GM15510 (cell line): Measurements from ENCODE around the gene PLXNA2.

Source experiments
- POLR2A ChIP-seq: IDR thresholded peaks from 3 replicates; pipeline ENCODE4 v1.6.1; 2011; ENCODE audit warnings: borderline replicate concordance; ENCODE audit not compliant: insufficient read length; ENCODE audit errors: extremely low read depth

The PLXNA2 gene

DNA sequence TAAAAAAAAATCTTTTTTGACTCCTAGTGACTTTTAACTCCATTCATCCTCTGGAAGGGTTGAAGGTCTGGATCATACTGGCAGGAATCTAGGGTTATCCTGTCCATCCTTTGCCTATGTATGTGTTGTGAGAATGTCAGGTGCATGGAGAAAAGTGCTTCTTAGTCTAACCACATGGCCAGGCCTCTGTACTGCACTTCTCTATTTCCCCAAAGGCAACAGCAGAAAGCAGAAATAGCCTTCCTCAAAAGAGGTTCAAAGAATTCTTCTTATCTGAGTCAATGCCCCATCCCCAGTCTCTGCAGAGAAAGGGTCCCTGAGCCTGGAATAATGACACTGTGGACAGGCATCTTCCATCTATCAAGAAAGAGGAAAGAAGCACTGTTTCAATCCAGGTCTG, 247.5 kb downstream of the PLXNA2 start:
- TF ChIP-seq POLR2A, result no peak

DNA sequence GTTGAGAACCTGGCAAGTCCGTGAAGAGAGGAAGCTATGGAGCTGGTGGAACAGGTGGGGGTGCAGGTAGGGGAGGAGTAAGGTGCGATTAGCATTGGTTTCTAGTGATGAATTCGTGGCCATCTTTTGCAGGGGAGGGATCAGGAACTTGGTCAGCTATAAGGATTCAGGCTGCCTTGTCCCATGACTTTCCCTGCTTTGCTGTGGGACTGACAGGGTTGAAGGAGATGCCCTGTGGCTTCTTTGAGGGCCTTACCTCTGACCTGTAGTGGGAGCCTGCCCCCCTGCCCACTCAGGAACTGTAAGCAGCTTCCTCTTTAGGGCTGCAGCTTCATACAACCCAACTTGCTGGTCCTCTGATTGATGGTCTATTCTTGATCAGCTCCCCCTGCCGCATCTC, 248.6 kb downstream of the PLXNA2 start:
- TF ChIP-seq POLR2A, result no peak

DNA sequence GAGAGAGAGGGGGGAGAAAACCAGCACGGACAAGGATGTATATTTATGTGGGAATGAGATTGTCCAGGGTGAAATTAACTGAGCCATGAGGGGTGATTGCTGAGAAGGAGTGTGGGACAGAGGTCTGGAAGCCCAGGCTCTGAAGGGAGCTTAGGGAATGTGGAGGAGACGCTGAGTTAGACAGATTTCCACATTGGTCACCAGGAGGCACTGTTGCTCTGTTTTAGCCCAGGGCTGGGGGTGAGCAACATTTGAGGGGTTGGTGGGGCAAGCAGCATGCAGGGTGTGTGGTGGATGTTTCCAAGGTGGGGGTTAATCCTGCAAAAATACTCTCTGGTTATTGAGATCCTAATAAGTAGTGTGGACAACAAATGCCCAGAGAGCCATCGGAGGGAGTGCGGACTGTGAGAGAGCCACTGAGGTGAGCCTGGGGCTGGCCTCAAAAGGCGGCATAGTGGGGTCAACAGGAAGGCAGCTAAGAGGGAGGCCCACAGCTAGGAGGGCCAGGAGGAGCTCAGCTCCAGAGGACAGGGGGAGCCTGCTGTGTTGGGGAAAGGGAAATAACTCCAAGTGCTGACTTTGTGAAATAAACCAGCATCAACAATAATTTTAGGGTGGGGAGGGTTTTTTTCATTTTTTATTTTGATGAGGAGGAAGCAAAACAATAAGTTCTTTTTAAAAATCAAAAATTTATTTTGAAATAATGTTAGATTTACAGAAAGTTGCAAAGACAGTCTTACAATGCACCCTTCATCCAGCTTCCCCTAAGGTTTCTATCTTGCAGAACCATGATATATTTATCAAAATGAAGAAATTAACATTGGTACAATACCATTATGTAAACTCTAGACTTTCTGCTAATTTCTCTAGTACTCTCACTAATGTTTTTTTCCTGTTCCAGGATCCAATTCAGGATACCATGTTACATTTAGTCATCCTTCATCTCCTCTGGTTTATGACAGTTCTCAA, 250.4 kb downstream of the PLXNA2 start:
- TF ChIP-seq POLR2A, result no peak

DNA sequence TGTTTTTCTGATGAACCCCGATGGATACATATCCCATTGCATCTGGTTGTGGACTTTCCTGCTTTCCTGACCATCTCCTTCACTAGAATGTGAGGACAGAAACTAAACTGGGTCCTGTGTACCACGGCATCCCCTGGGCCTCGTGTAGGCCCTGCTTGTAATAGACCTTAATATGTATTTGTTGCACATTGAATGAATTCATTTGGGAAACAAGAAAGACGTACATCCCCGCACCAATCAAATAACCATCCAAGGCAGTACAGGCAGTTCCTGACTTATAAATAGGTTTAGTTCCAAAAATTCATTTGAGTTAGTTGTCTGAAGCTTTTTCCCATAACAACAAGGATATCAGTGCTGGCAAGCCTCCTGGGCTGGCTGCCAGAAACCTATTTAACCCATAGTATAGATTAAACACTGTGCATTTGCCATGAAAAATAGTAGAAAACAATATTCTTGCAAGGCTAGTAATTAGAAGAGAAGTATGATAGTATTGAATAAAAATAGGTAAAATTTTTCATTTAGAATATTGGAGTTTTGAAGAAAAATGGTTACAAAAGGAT, 251.4 kb downstream of the PLXNA2 start:
- TF ChIP-seq POLR2A, result no peak

DNA sequence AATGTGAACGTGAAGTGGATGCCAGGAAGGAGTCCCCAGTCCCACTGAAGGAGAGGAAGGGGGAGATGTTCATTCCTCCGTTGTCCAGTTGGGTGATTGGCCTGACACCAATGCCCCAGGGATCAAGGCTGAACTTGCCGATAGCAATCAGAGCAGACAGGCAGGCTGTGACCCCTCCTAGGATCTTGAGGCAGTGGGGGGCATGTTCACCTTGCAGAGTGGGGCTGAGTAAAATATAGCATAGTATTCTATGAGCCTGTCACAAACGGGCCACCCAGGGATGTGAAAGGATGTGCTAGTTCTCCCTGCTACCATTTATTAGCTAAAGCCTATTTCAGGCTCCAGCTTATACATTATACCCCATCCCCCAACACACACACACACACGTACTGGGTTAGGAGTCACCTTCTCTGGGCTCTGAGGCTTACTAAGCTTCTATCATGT, 252.6 kb downstream of the PLXNA2 start:
- TF ChIP-seq POLR2A, result no peak

DNA sequence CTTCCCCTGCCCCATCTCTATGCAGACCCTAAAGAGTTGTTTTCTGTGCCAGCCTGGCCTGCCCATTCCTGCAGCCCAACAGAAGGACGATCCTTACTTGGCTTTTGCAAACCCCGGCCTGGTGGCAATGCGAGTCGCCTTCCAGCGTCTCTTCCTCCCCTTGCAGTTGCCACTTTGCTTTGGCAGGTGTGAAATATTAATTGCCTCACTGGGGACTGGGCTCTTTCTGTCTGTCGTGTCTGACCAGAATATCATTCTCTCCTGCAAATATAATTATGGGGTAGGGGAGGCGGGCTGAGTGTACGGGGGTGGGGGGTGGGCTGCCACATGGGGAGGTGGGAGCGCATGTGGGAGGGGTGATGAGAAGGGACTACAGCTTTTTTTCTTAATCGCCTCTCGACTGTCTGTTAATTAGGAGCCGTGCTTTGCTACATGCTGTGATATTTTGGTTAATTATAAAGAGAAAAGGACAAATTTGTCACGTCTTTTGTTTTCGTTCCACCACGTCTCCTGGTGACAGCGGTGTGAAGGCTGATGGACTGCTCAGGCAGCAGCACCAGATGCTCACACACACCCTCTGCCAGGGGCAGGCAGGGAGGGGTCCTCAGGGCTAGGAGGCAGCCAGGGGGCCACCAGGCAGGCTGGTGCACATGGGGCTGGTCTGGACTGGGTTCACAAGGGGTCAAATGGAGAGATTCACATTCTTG, 253.2 kb downstream of the PLXNA2 start:
- no peak for TF ChIP-seq POLR2A

DNA sequence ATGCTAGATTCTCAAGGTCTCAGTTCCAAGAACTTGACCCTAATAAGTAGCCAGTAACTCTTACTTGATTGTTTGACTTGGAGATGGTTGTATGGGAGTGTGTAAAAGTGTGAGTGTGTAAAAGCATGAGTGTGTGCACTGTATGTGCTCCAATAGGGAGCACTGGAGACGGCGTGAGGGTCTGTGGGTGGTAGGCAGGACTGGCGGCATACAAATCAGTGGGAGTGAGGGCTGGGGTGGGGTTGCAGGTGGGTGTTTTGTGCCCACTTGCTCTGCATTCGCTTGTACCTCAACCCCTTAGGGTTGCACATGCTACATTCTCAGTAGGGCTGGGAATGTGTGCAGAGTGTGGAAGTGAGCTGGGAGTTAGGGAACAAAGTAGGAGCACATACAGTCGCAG, 253.7 kb downstream of the PLXNA2 start:
- TF ChIP-seq POLR2A, result no peak

DNA sequence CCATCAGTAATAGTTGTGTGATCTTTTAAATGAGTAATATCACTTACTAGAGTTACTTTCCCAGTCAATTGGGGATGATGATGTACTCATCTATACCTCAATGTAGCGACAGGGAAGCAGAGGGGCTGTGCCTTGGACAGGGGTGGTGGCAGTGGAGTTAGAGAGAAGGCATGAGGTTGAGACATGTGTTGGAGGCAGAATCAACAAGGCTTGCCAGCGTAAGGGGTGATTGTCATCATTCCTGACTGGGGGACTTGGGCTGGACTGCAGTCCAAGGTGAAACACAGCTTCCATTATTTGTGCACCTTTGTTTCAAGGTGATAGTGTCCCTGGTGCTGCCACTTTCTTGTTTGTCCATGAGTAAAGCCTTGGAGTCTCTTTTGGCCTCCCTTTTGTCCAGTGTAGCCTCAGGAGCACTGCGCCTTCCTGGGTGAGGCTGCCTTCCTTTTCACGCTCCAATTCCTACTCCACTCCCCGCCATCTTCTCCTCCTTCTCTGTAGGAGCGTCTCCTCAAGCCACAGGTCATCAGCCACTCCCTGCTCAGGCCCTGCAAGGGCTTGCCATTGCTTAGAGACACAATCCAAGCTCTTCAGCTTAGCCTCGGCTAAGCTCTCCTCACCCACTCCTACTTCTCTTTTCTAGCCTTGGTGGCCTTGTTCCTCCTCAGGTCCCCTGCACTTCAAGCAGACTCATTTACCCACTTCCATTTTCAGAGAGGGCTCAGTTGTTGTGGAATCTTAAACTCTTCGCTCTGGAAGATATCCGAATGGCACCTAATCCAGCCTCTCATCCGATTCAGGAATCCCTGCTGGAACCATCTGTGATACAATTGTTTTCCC, 255.6 kb downstream of the PLXNA2 start:
- no peak for TF ChIP-seq POLR2A

DNA sequence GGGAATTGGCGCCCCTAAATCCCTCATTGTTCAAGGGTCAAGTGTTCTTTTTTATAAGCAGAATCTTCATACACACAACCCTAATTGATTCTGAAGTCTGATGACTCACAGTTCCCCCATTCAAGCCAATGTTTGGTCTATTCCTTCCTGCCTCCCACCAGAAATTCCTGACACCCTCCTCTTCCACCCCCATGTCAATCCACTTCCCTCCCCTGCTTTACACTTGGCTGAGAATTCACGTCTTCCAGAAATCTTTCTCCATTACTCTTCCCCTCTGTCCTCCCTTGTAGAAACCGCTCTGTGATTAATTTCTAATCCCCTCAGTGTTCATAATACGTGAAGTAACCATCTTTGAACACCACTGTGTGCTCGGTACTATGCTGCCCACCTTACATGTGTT, 257.0 kb downstream of the PLXNA2 start:
- no peak for TF ChIP-seq POLR2A

DNA sequence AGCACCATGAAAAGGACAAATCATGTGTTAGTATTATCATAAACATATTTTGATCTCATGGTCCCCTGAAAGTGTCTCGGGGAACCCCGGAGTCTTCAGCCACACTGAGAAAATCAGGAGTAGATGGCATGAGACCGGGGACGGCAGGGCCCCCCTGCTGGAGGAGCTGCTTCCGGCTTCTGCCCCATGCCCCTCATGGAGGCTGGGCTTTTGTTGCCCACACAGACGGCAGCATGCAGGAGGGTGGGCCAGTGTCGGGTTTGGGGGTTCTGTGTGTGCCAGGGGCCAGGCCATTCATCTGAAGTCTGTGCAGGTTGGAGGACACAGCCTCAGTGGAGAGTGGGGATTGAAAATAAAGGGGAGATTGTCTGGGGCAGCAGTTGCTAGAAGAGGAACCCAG, 258.2 kb downstream of the PLXNA2 start:
- TF ChIP-seq POLR2A, result no peak

DNA sequence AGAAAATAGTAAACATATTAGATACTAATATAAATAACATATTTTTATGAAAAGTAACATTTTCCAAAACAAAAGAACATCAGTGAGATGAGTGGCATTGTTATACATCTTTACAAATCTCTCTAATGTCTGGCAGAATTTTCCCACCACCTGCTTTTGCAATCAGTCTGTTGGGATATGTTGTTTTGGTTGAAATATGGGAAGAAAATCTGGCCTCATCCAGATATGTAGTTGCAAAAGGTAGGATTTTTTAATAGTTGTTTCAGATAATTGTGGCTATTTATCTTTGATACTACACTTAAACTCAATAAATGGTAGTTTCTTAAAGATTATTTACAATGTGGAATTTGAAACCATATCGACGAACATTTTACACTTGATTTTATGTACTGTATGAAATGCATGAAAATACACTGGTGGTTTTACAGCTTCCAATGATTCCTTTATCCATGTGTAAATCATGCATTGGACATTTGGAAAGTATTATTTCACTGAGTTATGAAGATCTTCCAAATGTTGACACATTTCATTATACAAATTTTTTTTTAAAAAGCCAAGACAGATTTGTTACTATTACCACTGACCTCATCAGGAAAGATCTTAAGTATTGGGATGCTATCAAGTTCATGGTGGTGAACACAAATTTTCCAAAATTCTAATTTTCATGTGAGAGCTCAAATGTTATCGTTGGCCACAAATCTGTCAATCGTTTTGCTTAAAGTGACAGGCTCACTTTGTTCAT, 259.2 kb downstream of the PLXNA2 start:
- no peak for TF ChIP-seq POLR2A

DNA sequence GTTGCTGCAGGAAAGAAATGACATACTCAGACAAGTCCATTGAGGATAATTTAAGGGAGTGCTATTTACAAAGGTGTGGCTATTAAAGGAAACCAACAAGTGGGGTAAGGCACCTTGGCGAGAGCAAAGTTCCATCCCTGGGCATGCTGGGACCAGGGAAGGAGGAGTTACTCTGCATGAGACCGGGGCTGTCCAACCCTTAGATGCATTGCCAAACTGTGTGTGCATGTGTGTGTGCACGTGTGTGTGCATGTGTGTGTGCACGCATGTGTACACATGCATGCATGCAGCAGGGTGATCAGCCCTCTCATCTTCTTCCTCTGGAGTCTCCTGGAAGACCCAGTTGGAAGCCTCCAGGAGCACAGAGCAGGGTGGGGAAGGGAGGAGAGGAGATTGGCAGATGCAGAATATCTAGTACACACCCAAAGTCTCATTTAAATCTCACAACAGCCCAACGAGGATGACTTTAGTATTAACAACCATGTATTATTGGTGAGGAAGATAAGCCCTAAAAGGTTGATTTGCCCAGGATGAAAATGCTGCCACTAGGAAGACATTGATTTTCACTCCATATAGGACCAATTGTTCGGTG, 261.0 kb downstream of the PLXNA2 start:
- no peak for TF ChIP-seq POLR2A

DNA sequence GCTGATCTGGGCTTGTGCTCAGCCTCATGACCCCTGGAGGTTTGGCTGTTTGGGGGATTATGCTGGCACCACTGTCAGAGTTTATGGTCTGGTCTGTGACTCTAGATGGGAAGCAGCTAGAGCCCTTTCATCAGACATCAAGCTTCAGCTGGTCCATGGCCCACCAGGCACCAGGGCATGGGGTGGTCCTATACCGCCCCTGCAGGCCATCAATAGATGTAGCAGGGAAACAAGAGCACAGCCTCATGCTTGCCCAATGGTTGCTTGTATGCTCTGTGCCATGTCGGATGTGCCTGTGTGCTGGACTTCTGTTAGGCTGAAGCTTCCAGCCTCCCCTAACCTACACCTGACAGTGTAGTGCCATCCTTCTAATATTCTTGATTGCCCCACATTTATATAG, 262.2 kb downstream of the PLXNA2 start:
- no peak for TF ChIP-seq POLR2A
